GM19463 (cell line): ENCODE data around the gene ZNF628.

ENCODE experiments used
- ATAC-seq: cut with Tn5 transposase; IDR thresholded peaks from one replicate; pipeline ENCODE4 v1.9.1; 2021; ENCODE audit warnings: mild to moderate bottlenecking, moderate library complexity; ENCODE audit not compliant: unreplicated experiment

Gene ZNF628

DNA sequence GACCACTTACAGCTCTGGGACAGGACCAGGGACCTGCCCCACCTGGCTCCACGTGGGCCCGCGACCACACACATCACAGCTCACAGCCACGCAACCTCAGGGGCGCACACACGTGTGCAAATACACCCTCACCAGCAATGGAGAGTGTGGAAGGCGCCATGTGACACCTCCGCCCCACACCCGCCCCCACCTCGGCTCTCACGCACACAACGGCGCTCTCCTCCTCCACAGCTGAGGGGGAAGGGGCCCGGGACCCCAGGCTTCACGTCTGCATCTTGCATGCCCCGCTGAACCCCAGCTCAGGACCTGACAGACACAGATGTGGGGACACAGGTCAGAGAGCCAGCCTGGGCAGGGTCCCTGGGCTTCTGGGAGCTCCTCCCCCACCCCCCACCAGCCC is 26.9 kb upstream of the ZNF628 start:
- no peak for ATAC-seq

DNA sequence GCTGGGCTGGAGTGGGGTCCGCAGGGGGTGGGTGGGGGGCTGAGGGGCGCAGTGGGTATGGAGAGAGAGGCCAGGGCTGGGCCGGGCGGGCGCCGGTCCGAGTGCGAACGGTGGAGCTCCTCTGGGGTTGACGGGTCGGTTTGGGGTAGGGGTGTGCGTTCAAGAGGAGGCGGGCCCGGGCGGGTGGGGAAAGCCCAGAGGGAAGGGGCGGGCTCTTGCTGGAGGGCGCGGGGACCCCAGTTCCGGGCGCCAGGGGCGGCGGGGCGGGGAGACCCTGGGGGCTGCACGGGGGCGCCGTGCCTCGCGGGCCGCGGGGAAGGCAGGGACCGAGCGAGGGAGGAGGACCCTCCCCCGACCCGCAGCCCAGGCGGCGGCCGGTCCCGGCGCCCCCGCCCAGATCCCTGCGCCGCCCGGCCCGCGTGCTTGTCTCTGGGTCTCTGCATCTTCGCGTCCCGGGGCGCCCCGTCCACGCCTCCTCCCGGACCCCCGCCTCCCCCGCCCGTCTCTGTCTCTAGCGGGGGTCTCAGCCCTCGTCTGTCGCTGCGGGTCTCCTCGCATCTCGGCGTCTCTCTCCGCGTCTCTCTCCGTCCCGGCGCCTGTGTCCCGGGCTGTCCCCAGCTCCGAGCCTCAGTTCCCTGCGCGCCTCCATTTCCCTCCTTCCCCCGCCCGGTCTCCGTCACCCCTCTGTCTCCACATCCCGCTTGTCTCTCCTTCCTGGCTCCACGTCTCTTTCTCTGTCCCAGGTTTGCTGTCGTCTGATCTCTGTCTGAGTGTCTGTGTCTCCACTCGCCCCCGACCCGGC is 25.1 kb upstream of the ZNF628 start:
- ATAC-seq = no peak

DNA sequence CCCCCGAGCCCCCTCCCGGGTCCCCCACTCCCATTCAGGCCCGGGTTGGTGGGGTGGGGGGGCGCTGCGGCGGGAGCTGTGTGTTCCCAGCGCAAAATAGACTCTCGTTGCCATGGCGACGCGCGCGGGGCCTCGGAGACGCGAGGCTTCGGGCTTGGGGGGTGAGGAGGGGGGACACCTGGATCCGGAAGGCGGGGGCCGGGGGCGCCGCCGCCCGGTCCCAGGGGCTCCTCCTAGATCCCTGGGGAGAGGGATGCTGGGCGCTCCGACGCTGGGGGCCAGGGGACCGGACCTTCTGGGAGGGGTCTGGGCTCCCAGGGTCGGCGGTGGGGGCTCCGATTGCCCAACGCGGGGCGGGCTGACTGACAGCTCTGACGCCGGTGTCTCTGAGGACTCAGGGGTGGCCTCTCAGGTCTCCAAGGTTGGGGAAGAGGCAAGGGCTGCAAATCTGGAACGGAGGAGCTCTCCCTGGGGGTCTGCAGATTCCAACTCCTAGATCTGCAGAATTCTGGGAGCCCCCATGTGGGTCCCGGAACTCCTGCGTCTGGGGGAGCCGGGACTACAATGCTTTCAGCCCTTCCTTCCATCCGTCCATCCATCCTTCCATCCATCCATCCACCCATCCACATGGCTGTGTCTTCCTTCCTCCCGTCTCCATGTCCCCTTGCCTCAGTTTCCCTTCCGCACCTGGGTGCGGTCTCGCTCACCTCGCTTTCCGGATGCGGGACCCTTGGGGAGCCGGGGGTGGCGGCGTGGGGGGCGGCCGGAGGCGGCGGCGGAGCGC is 24.3 kb upstream of the ZNF628 start:
- ATAC-seq = no peak

DNA sequence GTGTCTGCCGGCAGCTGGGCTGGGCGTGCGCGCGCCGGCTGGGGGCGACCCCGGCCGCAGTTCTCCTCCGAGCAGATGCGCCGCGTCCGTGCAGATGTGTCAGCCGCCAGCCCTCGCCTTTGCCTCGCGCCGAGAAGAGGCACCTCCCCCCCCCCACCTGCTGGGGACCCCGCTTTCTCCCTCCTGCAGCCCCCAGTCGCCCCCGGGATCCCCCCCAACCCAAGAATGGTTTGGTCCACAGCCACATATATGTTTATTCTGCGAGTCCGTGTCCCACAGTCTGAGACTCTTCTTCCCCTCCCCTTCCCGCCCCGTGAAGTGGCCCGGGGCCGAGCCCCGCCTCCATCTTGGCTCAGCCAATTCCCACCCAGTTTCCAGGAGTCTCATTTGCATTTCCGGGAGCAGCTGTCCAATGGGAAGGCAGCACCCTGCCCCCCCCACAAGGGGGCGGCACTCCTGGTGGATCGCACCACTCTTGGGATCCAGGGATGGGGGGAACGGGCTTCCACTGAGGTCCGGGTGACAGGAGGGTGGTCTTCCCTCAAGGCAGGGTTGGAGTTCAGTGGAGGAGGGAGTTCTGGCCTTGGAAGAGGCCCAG is 23.6 kb upstream of the ZNF628 start:
- ATAC-seq = no peak

DNA sequence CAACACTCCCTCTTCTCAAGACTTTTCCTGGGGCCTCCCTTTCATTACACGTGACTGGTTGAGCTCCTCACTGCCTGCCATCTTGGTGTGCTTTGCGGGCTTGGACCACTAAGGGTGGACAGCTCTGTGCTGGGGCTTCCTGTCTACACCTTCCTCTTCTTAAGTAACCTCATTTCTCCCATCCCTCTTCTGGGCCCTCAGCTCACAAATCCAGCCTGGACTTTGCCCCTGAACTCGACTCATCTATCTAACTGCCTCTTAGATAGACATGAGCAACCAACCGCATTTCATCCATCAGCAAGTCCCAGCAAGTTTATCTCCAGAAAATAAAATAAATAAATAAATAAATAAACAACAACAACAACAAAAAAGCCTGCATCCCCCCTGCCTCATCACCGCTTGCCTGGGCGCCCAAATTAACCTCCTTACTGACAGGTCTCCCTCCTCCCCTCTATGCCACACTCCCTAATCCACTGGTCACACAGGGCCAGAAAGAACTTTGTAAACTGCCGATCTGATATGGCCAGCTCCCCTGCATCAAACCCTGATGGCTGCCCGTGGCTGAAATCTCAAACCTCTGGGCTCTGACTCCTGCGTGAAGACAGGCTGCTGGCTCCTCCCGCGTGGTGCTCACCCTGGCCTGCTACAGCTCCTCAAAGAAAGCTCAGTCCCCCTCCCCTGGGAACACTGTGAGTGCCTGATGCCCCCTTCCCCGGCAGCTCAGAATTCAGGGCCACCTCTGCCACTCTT is 22.7 kb upstream of the ZNF628 start:
- no peak for ATAC-seq

DNA sequence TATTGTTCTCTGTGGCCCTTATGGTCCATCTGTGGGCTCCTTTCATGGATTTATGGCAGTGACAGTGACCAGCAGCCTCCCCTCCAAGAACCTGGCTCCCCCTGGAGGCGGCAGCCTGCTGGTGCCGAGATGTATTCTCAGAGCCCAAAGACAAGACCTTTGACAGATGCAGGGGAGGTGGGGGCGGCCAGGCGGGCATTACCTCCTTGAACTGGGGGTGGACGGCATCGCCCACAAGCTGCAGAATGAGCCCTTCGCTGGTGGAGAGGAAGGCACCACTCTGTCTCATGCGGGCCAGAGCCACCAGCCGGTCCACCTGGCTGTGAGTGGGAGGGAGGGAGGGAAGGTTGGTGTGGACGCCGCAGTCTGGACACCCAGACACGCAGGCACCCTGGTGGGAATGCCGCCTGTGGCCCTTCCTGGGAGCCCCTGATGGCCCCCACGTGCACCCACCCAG is 21.6 kb upstream of the ZNF628 start:
- ATAC-seq = no peak

DNA sequence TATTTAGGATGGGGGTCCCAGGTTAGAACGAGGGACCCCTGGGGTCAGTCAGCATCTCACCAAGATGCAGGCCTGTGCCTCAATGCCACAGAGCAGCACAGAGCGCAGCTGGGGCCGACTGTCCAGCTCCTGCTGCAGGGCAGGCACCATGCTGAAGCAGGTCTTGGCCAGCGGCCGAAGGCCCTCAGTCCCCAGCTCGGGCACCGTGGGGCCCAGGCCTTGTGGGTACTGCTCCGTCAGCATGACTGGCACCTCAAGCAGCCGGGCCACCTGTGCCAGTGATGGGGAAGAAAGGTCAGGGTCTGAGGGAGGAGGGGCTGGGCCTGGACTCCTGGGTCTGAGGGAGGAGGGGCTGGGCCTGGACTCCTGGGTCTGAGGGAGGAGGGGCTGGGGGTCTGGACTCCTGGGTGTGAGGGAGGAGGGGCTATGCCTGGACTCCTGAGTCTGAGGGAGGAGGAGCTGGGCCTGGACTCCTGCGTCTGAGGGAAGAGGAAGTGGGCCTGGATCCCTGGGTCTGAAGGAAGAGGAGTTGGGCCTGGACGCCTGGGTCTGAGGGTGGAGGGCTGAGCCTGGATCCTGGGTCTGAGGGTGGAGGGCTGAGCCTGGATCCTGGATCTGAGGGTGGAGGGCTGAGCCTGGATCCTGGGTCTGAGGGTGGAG is 20.7 kb upstream of the ZNF628 start:
- no peak for ATAC-seq

DNA sequence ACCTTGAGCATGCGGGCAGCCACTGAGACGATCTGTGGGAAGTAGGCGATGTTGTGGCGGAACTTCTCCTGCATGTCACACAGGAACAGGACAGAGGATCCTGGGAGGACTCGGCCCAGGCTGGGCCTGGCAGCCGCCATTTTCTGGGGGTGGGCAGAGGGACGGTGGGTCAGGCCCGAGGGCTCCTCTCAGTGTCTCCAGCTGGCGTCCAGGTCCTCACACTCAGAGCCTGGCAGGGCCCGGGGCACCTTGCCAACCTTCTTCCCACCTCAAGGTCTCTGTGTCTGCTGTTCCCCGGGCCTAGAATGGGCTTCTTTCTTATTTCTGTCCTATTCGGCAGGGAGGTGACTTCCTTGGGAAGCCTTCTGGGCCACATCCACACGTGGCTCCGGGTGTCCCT is 20.1 kb upstream of the ZNF628 start:
- ATAC-seq = no peak

DNA sequence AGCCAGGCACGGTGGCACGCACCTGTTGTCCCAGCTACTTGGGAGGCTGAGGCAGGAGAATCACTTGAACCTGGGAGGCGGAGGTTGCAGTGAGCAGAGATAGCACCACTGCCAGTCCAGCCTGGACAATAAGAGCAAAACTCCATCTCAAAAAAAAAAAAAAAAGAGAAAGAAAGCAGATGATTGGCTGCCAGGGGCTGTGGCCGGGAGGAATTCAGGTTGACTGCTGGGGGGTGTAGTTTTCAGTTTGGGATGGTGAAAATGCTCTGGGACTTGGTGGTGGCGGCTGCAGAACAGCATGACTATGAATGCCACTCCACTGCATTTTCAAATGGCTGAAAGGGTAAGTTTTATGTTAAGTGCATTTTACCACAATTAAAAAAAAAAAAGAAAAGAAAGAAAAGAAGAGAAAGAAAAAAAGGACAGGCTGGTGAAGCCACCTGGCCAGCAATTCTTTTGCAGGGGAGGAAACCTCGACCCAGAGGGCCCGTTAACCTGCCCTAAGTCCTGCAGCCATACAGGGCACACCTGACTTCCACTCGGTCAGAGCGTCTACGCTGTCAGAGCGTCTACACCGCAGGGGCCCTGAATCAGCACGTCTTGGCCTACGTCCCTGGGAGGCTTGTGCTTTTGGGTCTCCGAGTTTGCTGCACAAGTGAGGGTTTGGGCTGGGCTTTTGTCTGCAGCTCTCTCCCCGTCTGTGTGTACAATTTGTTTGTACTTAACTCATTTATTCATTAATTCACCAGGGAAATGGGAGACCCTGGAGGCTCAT is 18.5 kb upstream of the ZNF628 start:
- ATAC-seq = no peak

DNA sequence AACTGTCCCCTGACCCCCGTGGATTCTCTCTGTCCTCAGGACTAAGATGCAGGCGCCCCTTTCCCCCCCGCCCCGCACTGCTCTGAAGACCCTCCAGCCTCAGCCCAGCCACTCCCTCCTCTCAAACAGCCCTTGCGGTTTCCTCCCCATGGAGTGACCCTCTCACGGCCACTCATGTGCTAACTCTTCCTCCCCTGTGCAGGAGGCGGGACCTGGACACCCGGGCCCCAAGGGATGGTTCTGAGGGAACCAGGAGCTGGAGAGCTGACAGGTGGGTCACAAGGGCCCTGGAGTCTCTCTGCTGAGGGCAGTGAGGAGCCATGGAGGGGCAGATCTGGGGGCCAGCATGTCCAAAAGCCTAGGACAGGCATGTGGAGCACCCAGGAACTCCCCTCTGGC is 16.9 kb upstream of the ZNF628 start:
- no peak for ATAC-seq

DNA sequence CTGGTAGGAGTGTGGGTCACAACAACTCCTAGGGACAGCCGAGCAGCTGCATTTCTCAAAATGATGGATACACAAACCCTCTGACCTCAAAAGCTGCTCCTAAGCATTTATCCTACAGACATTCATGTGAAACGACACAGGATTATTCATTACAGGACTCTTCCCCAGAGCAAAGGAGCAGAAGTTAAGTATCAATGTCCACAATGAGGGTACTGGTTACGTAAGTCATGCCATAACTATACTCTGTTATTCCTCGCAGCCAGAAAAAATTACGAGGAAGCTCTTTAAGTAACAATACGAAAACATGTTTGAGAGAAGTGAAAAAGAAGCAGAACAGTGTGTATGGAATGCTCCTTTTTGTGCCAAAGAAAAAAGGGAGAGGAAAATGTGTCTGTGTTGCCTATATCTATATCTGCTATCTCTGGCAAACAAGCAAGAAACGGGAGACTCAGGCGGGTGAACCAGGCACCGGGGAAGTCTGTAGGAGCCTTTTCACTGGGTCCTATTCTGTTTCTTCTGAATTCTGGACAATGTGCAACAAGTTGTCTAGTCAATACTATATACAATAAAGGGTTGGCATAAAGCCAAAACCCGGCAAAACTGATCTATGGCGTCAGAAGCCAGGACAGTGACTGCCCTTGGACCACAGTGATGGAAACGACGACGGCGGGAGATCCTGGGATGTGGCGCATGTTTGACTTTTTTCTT is 16.3 kb upstream of the ZNF628 start:
- ATAC-seq = no peak

DNA sequence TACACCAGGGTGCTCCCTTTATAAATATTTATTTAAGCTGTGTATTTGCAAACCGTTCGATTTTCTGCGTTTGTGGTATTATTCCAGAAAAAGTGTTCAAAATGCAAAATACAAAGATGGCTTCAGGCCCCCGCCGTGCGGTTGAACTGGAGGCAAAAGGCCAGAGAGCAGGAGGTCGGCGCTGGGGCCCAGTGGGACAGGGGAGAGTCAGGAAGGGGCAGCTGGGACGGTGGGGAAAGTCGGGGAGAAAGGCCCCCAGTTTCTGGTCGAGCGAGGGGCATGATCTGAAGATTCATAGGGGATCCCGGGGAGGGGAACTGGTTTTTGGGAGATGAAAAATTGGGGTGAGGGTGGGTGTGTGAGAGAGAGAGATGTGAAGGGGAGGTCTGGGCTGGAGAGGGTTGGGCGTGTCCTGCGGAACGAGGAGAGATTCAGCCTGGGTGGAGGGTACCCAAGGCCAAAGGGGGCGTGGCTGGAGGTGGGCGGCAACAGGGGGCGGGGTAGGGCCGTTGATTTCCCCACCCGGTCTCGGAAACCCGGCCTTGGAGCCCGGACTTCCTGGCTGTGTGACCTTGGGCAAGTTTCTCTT is 15.7 kb upstream of the ZNF628 start:
- no peak for ATAC-seq

DNA sequence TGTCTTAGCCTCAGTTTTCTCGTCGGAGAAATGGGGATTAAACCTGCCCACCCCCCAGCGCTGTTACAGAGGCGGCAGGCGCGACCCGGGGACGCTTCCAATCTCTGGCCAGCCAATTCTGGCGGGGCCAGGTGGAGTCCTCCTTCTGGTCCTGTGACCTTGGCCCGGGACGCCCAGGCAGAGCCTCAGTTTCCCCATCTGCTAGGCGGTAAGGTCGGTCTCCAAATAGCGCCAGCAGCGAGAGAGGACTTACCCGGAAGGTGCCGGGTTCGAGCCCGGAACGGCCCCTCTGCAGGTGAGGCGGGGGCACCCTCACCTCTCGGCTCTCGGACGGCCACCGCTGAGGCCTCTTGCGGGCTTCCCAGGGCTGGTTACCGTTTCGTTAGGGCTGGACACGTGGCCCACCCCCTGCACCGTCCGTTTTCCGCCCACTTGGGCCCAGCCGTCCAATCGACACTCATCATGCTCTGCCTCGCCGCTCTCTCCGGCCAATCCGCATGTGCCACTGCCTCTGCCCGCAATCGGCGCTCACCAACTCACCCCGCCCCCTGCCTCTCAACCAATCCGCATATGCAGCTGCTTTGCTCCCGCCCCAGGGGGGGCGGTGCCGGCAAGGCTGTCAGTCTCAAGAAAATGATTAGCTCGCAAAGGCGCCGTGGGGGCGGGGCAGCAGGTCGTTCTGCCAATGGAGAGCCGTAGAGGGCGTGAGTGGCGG is 15.0 kb upstream of the ZNF628 start, which contains the start of gene ISOC2:
ISOC2 (minus strand) TSS at position 384 of the 715 bp plus-strand sequence. CDS start 5,156 bp downstream, outside the sequence.
- peak; percentile 94 for ATAC-seq

DNA sequence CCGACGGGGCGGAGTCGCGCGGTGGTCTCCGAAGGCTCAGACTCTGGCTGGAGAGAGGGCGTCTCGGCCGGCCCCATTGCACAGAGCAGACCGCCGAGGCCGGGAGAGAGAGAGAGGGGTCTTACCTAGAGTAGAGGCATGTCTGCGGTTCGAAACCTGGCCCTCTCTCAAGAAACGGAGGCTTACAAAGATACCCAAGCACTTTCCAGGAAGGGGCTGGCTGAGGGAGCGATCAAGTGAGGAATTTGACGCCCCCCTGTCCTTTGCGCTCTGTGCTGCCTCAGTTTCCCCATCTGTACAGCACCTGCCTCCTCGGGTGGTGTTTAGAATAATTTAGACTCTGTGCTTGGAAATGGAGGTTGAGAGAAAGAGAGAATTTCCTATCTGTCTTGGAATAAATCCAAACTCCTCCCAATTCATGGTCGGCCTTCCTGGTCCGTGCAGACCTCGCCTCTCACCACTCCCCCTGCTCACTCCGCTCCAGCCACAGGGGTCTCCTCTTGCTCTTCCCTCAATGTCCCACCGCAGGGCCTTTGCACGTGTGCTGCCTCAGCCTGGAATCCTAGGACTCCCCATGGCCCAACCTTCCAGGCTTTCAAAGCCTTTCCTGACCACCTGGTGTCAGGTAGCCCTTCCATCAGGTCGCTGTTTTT is 14.3 kb upstream of the ZNF628 start:
- ATAC-seq = no peak

DNA sequence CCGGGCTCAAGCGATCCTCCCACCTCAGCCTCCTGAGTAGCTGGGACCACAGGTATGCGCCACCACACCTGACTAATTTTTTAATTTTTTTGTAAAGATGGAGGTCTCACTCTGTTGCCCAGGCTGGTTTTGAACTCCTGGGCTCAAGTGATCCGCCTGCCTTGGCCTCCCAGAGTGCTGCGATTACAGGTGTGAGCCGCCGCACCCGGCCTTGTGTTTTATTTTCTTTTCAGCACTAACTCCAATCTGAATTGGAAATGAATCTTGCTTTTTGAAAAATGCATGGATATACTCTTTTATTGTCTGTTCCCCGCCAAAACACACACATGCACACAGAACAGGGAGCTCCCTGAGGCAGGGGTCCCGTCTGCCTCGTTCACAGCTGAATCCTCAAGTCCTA is 13.7 kb upstream of the ZNF628 start:
- no peak for ATAC-seq

DNA sequence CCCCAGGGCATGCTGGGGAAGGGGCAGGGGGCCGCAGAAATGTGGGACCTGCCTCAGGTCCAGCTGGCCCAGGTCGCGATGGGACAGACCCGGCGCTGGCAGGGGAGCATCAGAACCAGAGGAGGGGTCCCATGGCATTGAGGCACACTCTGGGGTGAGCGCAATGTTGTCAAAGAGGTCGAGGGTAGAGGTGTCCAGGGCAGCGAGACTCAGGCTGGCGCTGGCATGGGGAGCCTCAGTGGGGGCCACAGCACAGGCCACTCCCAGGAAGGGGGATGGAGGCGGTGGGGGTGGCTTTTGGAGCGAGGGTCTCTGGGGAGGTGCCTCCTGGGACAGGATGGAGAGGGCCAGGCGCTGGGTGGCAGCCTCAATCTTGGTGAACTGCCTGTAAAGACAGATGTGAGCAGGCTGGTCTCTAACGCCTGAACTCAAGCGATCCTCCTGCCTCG is 12.8 kb upstream of the ZNF628 start:
- ATAC-seq = no peak

DNA sequence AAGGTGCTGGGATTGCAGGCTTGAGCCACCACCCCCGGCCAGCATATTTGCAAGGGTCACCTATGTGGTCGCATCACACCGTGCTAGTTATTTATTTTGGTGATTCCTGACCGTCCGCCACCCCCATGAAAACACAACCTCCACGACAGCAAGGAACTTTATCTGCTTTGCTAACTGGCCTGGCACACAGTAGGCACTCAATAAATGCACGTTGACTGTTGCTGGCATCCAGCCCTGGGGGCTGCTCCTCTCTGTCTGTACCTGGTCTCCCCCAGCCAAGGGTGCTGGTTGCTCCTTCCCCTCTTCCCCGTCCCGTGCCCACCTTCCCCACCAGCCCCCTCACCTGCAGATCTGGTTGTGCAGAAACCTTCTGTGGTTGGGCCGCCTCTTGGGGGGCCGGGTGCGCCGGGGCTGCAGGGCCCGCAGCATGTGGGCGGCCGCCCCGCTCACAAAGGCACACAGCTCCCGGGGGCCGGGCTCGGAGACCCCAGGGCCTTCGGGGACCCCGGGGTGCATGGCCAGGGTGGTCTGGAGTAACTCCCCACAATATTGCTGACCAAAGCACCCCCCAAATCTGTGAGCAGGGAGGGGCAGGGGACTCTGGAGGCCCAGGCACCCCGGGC is 12.3 kb upstream of the ZNF628 start:
- ATAC-seq = no peak
